HS-5 (cell line): Measurements from ENCODE around the gene ANO7.

Experiments
- DNase-seq: peaks from one replicate; pipeline ENCODE4 v3.0.0-alpha.2; 2012; ENCODE audit warnings: low read depth

ANO7 gene

GRCh38 chr2:241228860-241229516 lies 40.5 kb downstream of the ANO7 start:
- no peak for DNase-seq

- DNase-seq: no peak
These were observed 41.3 kb downstream of the ANO7 start for GRCh38 chr2:241229563-241230401.

- no peak for DNase-seq
These were observed 42.0 kb downstream of the ANO7 start for GRCh38 chr2:241230435-241230834.

- no peak for DNase-seq
These were observed 44.5 kb downstream of the ANO7 start for GRCh38 chr2:241232736-241233575.

- DNase-seq: no peak
These were observed 45.8 kb downstream of the ANO7 start for GRCh38 chr2:241234066-241234790.

GRCh38 chr2:241234962-241235740 lies 46.7 kb downstream of the ANO7 start:
- no peak for DNase-seq

- DNase-seq: no peak
These were observed 47.5 kb downstream of the ANO7 start for GRCh38 chr2:241235859-241236593.

- no peak for DNase-seq
These were observed 48.6 kb downstream of the ANO7 start for GRCh38 chr2:241237047-241237446.

- no peak for DNase-seq
These were observed 49.5 kb downstream of the ANO7 start for GRCh38 chr2:241237949-241238371.

- DNase-seq: no peak
These were observed 50.3 kb downstream of the ANO7 start for GRCh38 chr2:241238693-241239198.

GRCh38 chr2:241239552-241240202 lies 51.2 kb downstream of the ANO7 start:
- DNase-seq: no peak

GRCh38 chr2:241240320-241241004 lies 52.0 kb downstream of the ANO7 start:
- no peak for DNase-seq

GRCh38 chr2:241241669-241242068 lies 53.2 kb downstream of the ANO7 start:
- DNase-seq: no peak

GRCh38 chr2:241242306-241242705 lies 53.8 kb downstream of the ANO7 start:
- DNase-seq: no peak

- DNase-seq: no peak
These were observed 55.9 kb downstream of the ANO7 start for GRCh38 chr2:241244368-241244767.

GRCh38 chr2:241248289-241248688 lies 59.8 kb downstream of the ANO7 start:
- DNase-seq: no peak

GRCh38 chr2:241248897-241249296 lies 60.4 kb downstream of the ANO7 start:
- DNase-seq: no peak

- DNase-seq: no peak
These were observed 61.2 kb downstream of the ANO7 start for GRCh38 chr2:241249654-241250053.
